ENCODE data around the gene DDI1.

Gene DDI1

DNA sequence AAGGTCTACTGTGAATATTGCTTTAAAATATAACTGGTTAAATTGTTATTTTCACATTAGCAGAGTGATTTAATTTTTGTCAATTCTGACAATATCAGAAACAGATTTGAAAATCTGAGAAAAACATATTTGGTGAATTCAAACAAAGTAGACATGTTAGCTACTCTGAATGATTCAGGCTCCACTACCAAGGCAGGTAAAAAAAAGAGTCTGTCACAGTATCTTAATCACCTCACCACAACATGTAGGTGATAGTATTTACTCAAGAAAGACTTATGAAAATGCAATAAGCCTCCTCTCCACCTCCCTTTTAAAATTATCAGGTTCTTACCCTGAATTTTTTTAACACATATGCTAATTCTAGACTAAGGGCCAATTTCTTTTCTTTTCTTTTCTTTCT is 42.6 kb downstream of the DDI1 start:
- DNase-seq, result no peak

GRCh38 chr11:104086621-104087020 is 50.2 kb downstream of the DDI1 start:
- DNase-seq, result no peak
